HepG2 (cell line): ENCODE results near the gene TRIM27. TPM values are rescaled to one million over a fixed set of nuclear protein-coding genes. Genes with fewer than 3 reads are reported as not detected.

Experiments
- AGO1 ChIP-seq: fragments of 200-400 bp; formaldehyde crosslinking; IDR thresholded peaks from 2 replicates; pipeline ENCODE4 v1.6.1; 2017; ENCODE audit warnings: mild to moderate bottlenecking, low read depth, low read length, moderate library complexity; ENCODE audit not compliant: poor library complexity, severe bottlenecking
- FOXA1 ChIP-seq, 2 experiments: fragments of 450-650 bp in 1 of 2; sonication (generic) in 1 of 2; formaldehyde crosslinking in 1 of 2; IDR thresholded peaks; 2 replicates each; pipeline versions ENCODE4 v1.4.0 to v1.6.1; 2016 to 2020; ENCODE audit warnings: missing genetic modification reagents in 1 of 2
- HBP1 ChIP-seq: IDR thresholded peaks from 2 replicates; pipeline ENCODE4 v1.6.1; 2016; ENCODE audit warnings: low read depth, control low read depth
- HNF1A ChIP-seq, 2 experiments: sonication (generic) in 1 of 2; formaldehyde crosslinking in 1 of 2; IDR thresholded peaks; 2 replicates each; pipeline versions ENCODE4 v1.4.0 to v1.6.1; 2016 to 2020; ENCODE audit warnings: borderline replicate concordance in 1 of 2, low read depth in 1 of 2, mild to moderate bottlenecking in 1 of 2, missing genetic modification reagents in 1 of 2
- HOXA3 ChIP-seq: sonication (generic); formaldehyde crosslinking; IDR thresholded peaks from 2 replicates; pipeline ENCODE4 v1.5.0; 2020; ENCODE audit warnings: missing genetic modification reagents
- MLLT10 ChIP-seq: sonication (generic); formaldehyde crosslinking; IDR thresholded peaks from 2 replicates; pipeline ENCODE4 v1.4.0; 2020; ENCODE audit warnings: missing genetic modification reagents
- MXI1 ChIP-seq: IDR thresholded peaks from 3 replicates; pipeline ENCODE4 v1.6.1; 2012; ENCODE audit warnings: low read depth, low read length, inconsistent platforms, borderline replicate concordance
- MYPOP ChIP-seq: sonication (generic); formaldehyde crosslinking; IDR thresholded peaks from 2 replicates; pipeline ENCODE4 v1.8.1; 2023; ENCODE audit warnings: mild to moderate bottlenecking, moderate library complexity, missing genetic modification reagents
- NFIB ChIP-seq: sonication (generic); formaldehyde crosslinking; IDR thresholded peaks from 2 replicates; pipeline ENCODE4 v1.9.0; 2021; ENCODE audit warnings: missing genetic modification reagents, mild to moderate bottlenecking, borderline replicate concordance
- NFIC ChIP-seq: IDR thresholded peaks from 2 replicates; pipeline ENCODE4 v1.6.1; 2012; ENCODE audit warnings: mild to moderate bottlenecking, low read length, inconsistent platforms
- PCBP1 ChIP-seq: fragments of 200-400 bp; formaldehyde crosslinking; IDR thresholded peaks from 2 replicates; pipeline ENCODE4 v1.6.1; 2017; ENCODE audit warnings: mild to moderate bottlenecking, low read depth, low read length, borderline replicate concordance
- REXO4 ChIP-seq: sonication (generic); formaldehyde crosslinking; IDR thresholded peaks from 2 replicates; pipeline ENCODE4 v1.8.0; 2022; ENCODE audit warnings: missing genetic modification reagents, mild to moderate bottlenecking, borderline replicate concordance
- SNAPC5 ChIP-seq: sonication (generic); formaldehyde crosslinking; IDR thresholded peaks from 2 replicates; pipeline ENCODE4 v1.8.1; 2023; ENCODE audit warnings: mild to moderate bottlenecking, missing genetic modification reagents, borderline replicate concordance
- SRF ChIP-seq: IDR thresholded peaks from 2 replicates; pipeline ENCODE4 v1.6.1; 2011; ENCODE audit warnings: mild to moderate bottlenecking, low read depth, low read length, moderate library complexity
- THYN1 ChIP-seq: sonication (generic); formaldehyde crosslinking; IDR thresholded peaks from 2 replicates; pipeline ENCODE4 v1.8.1; 2023; ENCODE audit warnings: low read depth, mild to moderate bottlenecking, moderate library complexity, missing genetic modification reagents, borderline replicate concordance
- ZFYVE20 ChIP-seq: sonication (generic); formaldehyde crosslinking; IDR thresholded peaks from 2 replicates; pipeline ENCODE4 v1.8.0; 2023; ENCODE audit warnings: low read depth, mild to moderate bottlenecking, moderate library complexity, missing genetic modification reagents, borderline replicate concordance
- ZKSCAN1 ChIP-seq: fragments of 150-350 bp; IDR thresholded peaks from 2 replicates; pipeline ENCODE4 v1.6.1; 2014; ENCODE audit warnings: low read length
- ZNF224 ChIP-seq: sonication (generic); formaldehyde crosslinking; IDR thresholded peaks from 2 replicates; pipeline ENCODE4 v1.5.0; 2020; ENCODE audit warnings: mild to moderate bottlenecking, missing genetic modification reagents
- ZNF460 ChIP-seq: sonication (generic); formaldehyde crosslinking; IDR thresholded peaks from 2 replicates; pipeline ENCODE4 v1.5.1; 2020; ENCODE audit warnings: missing genetic modification reagents, mild to moderate bottlenecking, borderline replicate concordance
- ZNF605 ChIP-seq: sonication (generic); formaldehyde crosslinking; IDR thresholded peaks from 2 replicates; pipeline ENCODE4 v1.8.0; 2022; ENCODE audit warnings: mild to moderate bottlenecking, missing genetic modification reagents
- ZNF7 ChIP-seq: IDR thresholded peaks from 2 replicates; pipeline ENCODE4 v1.6.1; 2016; ENCODE audit warnings: missing biosample characterization, missing genetic modification reagents
- ZSCAN22 ChIP-seq: sonication (generic); formaldehyde crosslinking; IDR thresholded peaks from 2 replicates; pipeline ENCODE4 v1.4.0; 2020; ENCODE audit warnings: mild to moderate bottlenecking, missing genetic modification reagents
- polyA plus RNA-seq, 8 experiments: library from polyadenylated mRNA; depleted of rRNA in 3 of 8; stranded (reverse) in 7 of 8; unstranded in 1 of 8; fragments of >200 nt; fragmentation: Illumina TruSeq in 4 of 8; extraction: Trizol in 4 of 8; gene quantifications; 2 replicates each; pipeline versions ENCODE4 v1.2.1 to v1.2.3, GENCODE V29; 2011 to 2016; ENCODE audit warnings: low read depth in 4 of 8, missing spikeins in 1 of 8, mixed read lengths in 1 of 8; ENCODE audit not compliant: insufficient read depth in 1 of 8
- total RNA-seq, 5 experiments: library from RNA; depleted of rRNA; stranded (reverse); fragments of >200 nt; fragmentation: Illumina TruSeq; extraction: Trizol; gene quantifications; 2 replicates each; pipeline ENCODE4 v1.2.3, GENCODE V29; 2016; ENCODE audit warnings: low read depth in 1 of 5

The TRIM27 gene
- total and polyA plus RNA-seq, 2 of the 13 experiments (the other 11 are each of a cell fraction or from before 2014, with no cell fraction given): 88.6 to 112 TPM

- peak; percentile 30; the same call in 1 of the 2 replicates for TF ChIP-seq HNF1A (IDR thresholded peaks at IDR 0.05; ENCODE audit: low read depth)
- 0 out of 2 replicates have a peak, but pooled peaks have one; percentile 65 for TF ChIP-seq HNF1A (CRISPR knock-in tag; IDR thresholded peaks at IDR 0.05; ENCODE audit: borderline replicate concordance)
- TF ChIP-seq ZNF7 (CRISPR knock-in tag): no peak
- peak; percentile 73; the same call in 1 of the 3 replicates for TF ChIP-seq MXI1
- no peak for TF ChIP-seq ZSCAN22
- TF ChIP-seq MYPOP (CRISPR knock-in tag): peak; percentile 40; the same call in 1 of the 2 replicates
- TF ChIP-seq AGO1: no peak
- no peak for TF ChIP-seq FOXA1 (IDR thresholded peaks at IDR 0.05)
- TF ChIP-seq FOXA1 (CRISPR knock-in tag; IDR thresholded peaks at IDR 0.05): 0 out of 2 replicates have a peak, but pooled peaks have one; percentile 1
- TF ChIP-seq NFIC: peak; percentile 53; the same call in 1 of the 2 replicates
- TF ChIP-seq THYN1 (CRISPR knock-in tag): no peak
- TF ChIP-seq HBP1 (CRISPR knock-in tag): no peak
- TF ChIP-seq ZNF460 (CRISPR knock-in tag): no peak
- TF ChIP-seq ZNF605 (CRISPR knock-in tag): peak; percentile 79
- TF ChIP-seq SNAPC5: 0 out of 2 replicates have a peak, but pooled peaks have one; percentile 53
- no peak for TF ChIP-seq PCBP1
- no peak for TF ChIP-seq MLLT10 (CRISPR knock-in tag)
- 0 out of 2 replicates have a peak, but pooled peaks have one; percentile 2 for TF ChIP-seq SRF
- TF ChIP-seq HOXA3 (CRISPR knock-in tag): peak; percentile 70; the same call in 1 of the 2 replicates
- TF ChIP-seq NFIB (CRISPR knock-in tag): no peak
- TF ChIP-seq ZKSCAN1: peak; percentile 72
- no peak for TF ChIP-seq REXO4
- TF ChIP-seq ZNF224: peak; percentile 62
- TF ChIP-seq ZFYVE20 (CRISPR knock-in tag): no peak
Measured at GRCh38 chr6:28943557-28944411, 20.0 kb upstream of the TRIM27 start (continued).
